ENCODE data around the gene AIRE. TPM values are rescaled to one million over a fixed set of nuclear protein-coding genes. Genes with fewer than 3 reads are reported as not detected.

The AIRE gene
- total RNA-seq, 1 donor from 2014 or later, result not detected

DNA sequence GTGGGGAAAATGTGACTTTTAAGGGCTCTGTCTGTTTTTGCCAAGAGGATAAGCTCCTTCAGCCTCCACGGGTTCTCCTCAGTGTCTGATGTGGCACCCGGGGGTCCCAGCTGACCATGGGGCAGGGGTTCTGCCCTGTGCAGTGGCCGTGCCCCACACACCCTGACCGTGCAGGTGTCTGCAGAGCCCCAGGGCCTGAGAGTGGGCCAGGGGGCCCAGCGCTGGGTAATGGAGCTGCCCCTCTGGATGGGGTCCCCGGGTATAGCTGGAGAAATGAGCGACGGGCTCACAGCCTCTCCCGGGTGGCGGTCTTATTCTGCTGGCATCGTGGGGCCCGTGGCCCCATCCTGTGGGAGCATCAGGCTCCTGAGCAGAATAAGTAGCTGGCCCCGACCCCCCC lies 11.2 kb downstream of the AIRE start:
- no peak for TF ChIP-seq CTCF (IDR thresholded peaks at IDR 0.05; ENCODE audit: partially characterized antibody, unreplicated experiment)

DNA sequence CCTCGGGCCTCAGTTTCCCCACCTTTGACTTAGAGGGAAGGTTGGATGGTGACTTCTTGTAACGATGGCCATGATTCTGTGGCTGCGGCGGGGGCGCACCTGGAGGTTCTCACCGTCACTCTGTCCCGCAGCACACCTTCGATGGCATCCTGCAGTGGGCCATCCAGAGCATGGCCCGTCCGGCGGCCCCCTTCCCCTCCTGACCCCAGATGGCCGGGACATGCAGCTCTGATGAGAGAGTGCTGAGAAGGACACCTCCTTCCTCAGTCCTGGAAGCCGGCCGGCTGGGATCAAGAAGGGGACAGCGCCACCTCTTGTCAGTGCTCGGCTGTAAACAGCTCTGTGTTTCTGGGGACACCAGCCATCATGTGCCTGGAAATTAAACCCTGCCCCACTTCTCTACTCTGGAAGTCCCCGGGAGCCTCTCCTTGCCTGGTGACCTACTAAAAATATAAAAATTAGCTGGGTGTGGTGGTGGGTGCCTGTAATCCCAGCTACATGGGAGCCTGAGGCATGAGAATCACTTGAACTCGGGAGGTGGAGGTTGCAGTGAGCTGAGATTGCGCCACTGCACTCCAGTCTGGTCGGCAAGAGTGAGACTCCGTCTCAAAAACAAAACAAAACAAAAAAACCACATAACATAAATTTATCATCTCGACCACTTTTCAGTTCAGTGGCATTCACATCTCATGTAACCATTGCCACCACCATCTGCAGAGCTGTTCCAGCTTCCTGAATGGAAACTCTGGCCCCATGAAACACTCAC lies 12.0 kb downstream of the AIRE start:
- peak; percentile 93 for DNase-seq
- Mint-ChIP-seq H3K36me3 (ENCODE audit: unreplicated experiment) (no peaks in the 10 kb centered on the region), H3K4me1 (ENCODE audit: low read depth, unreplicated experiment) (peaks cover 2% of the 10 kb centered on the region), H3K9me3 (ENCODE audit: unreplicated experiment) (no peaks in the 10 kb centered on the region), H3K27me3 (ENCODE audit: unreplicated experiment) (peaks cover 10% of the 10 kb centered on the region), H3K4me3 (ENCODE audit: unreplicated experiment) (no peak overlapping the region), H3K27ac (ENCODE audit: unreplicated experiment) (no peak overlapping the region)
- peak; percentile 68 for TF ChIP-seq CTCF (IDR thresholded peaks at IDR 0.05; ENCODE audit: partially characterized antibody, unreplicated experiment)

More for the DNA sequence above, 11.2 kb downstream of the AIRE start:
- Mint-ChIP-seq H3K4me3 (ENCODE audit: unreplicated experiment) (no peak overlapping the region), H3K36me3 (ENCODE audit: unreplicated experiment) (no peaks in the 10 kb centered on the region), H3K27me3 (ENCODE audit: unreplicated experiment) (peaks cover 10% of the 10 kb centered on the region), H3K27ac (ENCODE audit: unreplicated experiment) (no peak overlapping the region), H3K4me1 (ENCODE audit: low read depth, unreplicated experiment) (peaks cover 2% of the 10 kb centered on the region), H3K9me3 (ENCODE audit: unreplicated experiment) (peaks cover 2% of the 10 kb centered on the region)
- no peak for DNase-seq

DNA sequence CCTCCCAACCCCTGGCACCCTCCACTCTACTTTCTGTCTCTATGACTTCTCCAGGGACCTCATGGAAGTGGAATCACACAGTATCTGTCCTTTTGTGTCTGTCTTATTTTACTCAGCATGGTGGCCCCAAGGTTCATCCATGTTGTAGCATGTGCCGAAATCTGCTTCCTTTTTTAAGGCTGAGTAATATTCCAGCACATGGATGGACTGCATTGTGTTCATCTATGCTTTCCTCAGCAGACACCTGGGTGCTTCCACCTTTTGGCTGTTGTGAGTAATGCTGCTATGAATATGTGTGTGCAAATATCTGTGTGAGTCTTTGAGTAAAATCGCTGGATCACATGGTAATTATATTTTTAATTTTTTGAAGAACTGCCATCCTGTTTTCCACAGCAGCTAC lies 12.6 kb downstream of the AIRE start:
- Mint-ChIP-seq H3K27ac (ENCODE audit: unreplicated experiment) (no peak overlapping the region), H3K4me1 (ENCODE audit: low read depth, unreplicated experiment) (peaks cover 2% of the 10 kb centered on the region), H3K4me3 (ENCODE audit: unreplicated experiment) (no peak overlapping the region), H3K9me3 (ENCODE audit: unreplicated experiment) (no peaks in the 10 kb centered on the region), H3K27me3 (ENCODE audit: unreplicated experiment) (peaks cover 10% of the 10 kb centered on the region), H3K36me3 (ENCODE audit: unreplicated experiment) (no peaks in the 10 kb centered on the region)
- no peak for DNase-seq
- TF ChIP-seq CTCF (IDR thresholded peaks at IDR 0.05; ENCODE audit: partially characterized antibody, unreplicated experiment), result no peak

- Mint-ChIP-seq H3K36me3 (ENCODE audit: unreplicated experiment) (no peaks in the 10 kb centered on the region), H3K27ac (ENCODE audit: unreplicated experiment) (peak overlapping the region; percentile 59)
- no peak for DNase-seq
Measured at GRCh38 chr21:44299085-44299457, 13.4 kb downstream of the AIRE start.

More at GRCh38 chr21:44299085-44299457, 13.4 kb downstream of the AIRE start:
- TF ChIP-seq CTCF (IDR thresholded peaks at IDR 0.05; ENCODE audit: partially characterized antibody, unreplicated experiment), result no peak
- Mint-ChIP-seq H3K4me3 (ENCODE audit: unreplicated experiment) (peak overlapping the region; percentile 81), H3K27me3 (ENCODE audit: unreplicated experiment) (peaks cover 10% of the 10 kb centered on the region), H3K9me3 (ENCODE audit: unreplicated experiment) (no peaks in the 10 kb centered on the region), H3K4me1 (ENCODE audit: low read depth, unreplicated experiment) (peaks cover 2% of the 10 kb centered on the region)

All from glutamatergic neuron (in vitro differentiated cells).